ENCODE results near the gene TRAPPC13. TPM values are rescaled to one million over a fixed set of nuclear protein-coding genes. Genes with fewer than 3 reads are reported as not detected.
"Not testable (repeated sequence)": the region's sequence is repeated elsewhere in the genome, so short reads cannot be mapped to it uniquely, and the experiment has no call there.

Gene TRAPPC13
- total RNA-seq, 1 experiment from 2014 or later, result 23.0 TPM

DNA sequence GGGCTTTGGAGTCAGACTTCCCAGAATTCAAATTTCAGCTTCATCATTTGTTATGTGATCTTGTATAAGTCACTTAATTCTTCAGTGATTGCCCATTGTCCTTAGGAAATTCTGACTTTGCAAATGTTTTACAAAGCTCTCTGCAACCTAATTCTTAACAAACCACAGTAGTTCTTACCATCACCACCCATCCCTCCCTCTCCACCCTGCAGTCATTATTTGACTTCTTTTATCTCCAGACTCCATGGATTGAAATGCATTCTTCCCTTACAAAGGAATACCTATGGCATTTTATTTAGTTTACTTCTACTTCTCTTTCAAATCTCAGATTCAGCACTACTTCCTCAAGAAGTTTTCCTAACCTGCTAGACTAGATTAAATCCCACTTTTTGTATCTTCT lies 23.1 kb downstream of the TRAPPC13 start:
- peak; percentile 28 for DNase-seq
- no peak overlapping the region for H3K4me3 ChIP-seq (ENCODE audit: insufficient read depth, low read depth, low read length)

DNA sequence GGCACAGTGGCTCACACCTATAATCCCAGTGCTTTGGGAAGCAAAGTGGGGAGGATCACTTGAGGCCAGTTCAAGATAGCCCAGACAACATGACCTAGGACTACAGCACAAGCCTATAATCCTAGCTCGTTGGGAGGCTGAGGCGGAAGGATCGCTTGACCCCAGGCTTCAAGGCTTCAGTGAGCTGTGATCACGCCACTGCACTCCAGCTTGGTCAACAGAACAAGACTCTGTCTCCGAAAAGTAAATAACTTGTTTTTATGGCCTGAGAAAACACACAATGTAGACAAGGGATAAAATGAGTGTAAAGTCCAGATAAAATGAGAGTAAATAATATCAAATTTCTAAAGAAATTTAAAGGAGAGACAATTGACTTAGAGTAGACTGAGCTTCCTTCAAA lies 26.3 kb downstream of the TRAPPC13 start:
- H3K4me3 ChIP-seq (ENCODE audit: insufficient read depth, low read depth, low read length), result no peak overlapping the region
- no peaks in the 10 kb centered on the region; the same call in 1 of the 2 replicates for H3K36me3 ChIP-seq (replicated peaks; ENCODE audit: control insufficient read depth, insufficient read depth, low read length)
- no peaks in the 10 kb centered on the region for H3K27me3 ChIP-seq (ENCODE audit: control insufficient read depth, insufficient read depth, low read length)
- no peak for DNase-seq

More for the DNA sequence above, 23.1 kb downstream of the TRAPPC13 start:
- Histone ChIP-seq H3K36me3 (replicated peaks; ENCODE audit: control insufficient read depth, insufficient read depth, low read length) (no peaks in the 10 kb centered on the region; the same call in 1 of the 2 replicates), H3K27me3 (ENCODE audit: control insufficient read depth, insufficient read depth, low read length) (no peaks in the 10 kb centered on the region)

DNA sequence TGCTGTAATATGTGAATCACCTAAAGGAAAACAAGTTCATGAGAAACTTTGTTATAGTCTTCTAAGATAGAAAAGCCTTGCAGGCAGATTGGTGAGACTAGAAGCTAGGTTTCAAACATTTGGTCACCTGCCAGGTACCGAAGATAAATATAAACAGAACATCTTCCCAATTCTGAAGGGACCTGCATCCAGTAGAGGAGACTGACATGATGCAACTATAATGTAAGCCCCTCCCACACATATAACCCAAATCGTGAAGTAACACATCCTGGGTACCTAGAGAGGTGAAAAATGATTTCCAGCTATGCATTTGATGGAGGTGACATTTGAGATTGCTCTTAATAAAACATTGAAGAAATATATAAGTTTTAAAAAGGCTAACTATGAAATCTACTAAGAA lies 29.9 kb downstream of the TRAPPC13 start:
- Histone ChIP-seq H3K27me3 (ENCODE audit: control insufficient read depth, insufficient read depth, low read length) (no peaks in the 10 kb centered on the region), H3K4me3 (ENCODE audit: insufficient read depth, low read depth, low read length) (no peak overlapping the region), H3K36me3 (replicated peaks; ENCODE audit: control insufficient read depth, insufficient read depth, low read length) (no peaks in the 10 kb centered on the region; the same call in 1 of the 2 replicates)
- DNase-seq, result no peak

DNA sequence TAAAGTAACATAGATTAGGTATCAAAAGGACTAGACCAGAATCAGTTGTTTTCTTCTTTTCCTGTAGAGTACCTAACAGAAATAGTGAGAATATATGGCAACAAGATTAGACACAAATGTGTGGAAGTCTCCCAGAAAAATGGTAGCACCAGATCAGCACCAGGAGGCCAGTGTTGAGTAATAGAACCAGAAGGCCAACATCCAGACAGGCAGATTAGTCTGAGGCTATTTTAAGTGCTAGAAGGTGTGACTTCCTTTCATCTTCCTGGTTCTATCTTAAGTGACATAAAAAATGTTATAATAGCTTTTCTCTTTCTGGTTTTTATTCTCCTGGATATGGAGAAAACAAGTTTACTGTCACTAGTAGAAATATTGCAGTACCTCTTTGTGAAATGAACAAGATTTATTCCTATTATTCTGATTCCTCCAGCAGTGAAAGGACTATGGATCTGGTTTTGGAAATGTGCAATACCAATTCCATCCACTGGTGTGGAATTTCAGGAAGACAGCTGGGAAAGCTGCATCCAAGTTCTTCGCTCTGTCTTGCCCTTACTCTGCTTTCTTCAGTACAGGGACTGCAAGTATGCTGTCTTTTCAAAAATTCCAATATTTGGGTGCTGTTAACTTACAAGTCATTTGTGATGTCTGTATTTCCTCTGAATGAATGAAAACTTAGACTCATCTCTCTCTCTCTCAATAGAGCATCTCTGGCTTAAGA lies 39.1 kb downstream of the TRAPPC13 start:
- Histone ChIP-seq H3K27me3 (ENCODE audit: control insufficient read depth, insufficient read depth, low read length) (no peaks in the 10 kb centered on the region), H3K4me3 (ENCODE audit: insufficient read depth, low read depth, low read length) (no peak overlapping the region), H3K36me3 (replicated peaks; ENCODE audit: control insufficient read depth, insufficient read depth, low read length) (no peaks in the 10 kb centered on the region)
- DNase-seq, result peak; percentile 18

DNA sequence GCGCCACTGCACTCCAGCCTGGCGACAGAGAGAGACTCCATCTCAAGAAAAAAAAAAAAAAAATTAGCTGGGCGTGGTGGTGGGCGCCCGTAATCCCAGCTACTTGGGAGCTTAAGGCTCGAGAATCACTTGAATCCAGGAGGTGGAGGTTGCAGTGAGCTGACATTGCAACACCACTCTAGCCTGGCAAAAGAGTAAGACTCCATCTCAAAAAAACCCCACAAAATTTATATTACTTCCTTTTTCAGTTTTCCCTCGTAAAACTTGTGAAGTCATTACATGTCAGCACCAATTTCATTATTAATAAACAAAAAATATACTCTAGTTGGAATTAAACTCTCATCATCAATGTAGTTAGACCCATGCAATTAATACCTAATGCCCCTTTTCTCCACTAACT lies 43.9 kb downstream of the TRAPPC13 start:
- peaks cover 2% of the 10 kb centered on the region; the same call in 1 of the 2 replicates for H3K36me3 ChIP-seq (replicated peaks; ENCODE audit: control insufficient read depth, insufficient read depth, low read length)
- H3K27me3 ChIP-seq (ENCODE audit: control insufficient read depth, insufficient read depth, low read length), result no peaks in the 10 kb centered on the region
- no peak for DNase-seq
- H3K4me3 ChIP-seq (ENCODE audit: insufficient read depth, low read depth, low read length), result no peak overlapping the region

DNA sequence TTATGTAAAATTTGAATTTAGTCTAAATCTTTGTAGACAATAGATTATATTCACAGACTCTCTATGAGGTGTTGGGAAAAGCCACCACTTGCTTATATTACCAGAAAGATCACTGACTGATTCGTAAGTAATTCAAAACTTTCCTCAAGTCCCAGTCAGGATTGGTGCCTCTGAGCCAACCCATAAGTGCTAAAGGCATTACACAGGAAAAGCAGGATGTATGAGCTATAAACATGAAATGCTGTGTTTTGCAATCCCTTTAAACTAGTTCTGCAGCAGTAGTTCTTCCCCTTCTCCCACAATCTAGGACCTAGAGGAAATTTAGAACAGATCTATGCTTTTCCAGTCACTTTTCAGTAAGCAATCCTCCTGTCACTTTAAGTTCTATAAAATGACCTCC lies 48.0 kb downstream of the TRAPPC13 start:
- DNase-seq, result no peak
- Histone ChIP-seq H3K27me3 (ENCODE audit: control insufficient read depth, insufficient read depth, low read length) (no peaks in the 10 kb centered on the region), H3K36me3 (replicated peaks; ENCODE audit: control insufficient read depth, insufficient read depth, low read length) (peaks cover 2% of the 10 kb centered on the region), H3K4me3 (ENCODE audit: insufficient read depth, low read depth, low read length) (no peak overlapping the region)

DNA sequence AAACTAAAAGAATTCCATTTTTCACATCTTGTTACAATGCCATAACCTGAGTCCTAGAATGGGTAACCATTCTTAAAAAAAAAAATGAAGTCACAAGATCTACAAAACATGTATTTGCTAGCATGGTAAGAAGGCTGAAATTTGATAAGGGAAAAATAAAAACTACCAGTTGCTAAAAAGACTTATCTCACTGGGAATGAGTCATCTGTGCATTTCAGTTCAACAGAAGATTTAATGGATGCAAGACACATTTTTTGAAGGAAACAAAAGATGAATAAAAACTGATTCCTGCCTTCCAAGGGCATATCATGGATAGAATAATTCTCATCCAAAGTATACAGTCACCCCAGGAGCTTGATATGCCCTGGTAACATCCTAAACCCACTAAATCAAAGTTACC lies 49.9 kb downstream of the TRAPPC13 start:
- Histone ChIP-seq H3K36me3 (replicated peaks; ENCODE audit: control insufficient read depth, insufficient read depth, low read length) (peaks cover 2% of the 10 kb centered on the region), H3K4me3 (ENCODE audit: insufficient read depth, low read depth, low read length) (no peak overlapping the region), H3K27me3 (ENCODE audit: control insufficient read depth, insufficient read depth, low read length) (no peaks in the 10 kb centered on the region)
- no peak for DNase-seq

DNA sequence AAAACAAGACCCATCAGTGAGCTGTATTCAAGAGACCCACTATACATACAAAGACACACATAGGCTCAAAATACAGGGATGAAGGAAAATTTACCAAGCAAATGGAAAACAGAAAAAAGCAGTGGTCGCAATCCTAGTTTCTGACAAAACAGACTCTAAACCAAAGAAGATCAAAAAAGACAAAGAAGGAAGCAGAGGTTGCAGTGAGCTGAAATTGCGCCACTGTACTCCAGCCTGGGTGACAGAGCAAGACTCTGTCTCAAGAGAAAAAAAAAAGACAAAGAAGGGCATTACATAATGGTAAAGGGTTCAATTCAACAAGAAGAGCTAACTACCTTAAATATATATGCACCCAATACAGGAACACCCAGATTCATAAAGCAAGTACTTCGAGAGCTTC lies 51.2 kb downstream of the TRAPPC13 start:
- DNase-seq; H3K27me3 ChIP-seq (ENCODE audit: control insufficient read depth, insufficient read depth, low read length); H3K36me3 ChIP-seq (replicated peaks; ENCODE audit: control insufficient read depth, insufficient read depth, low read length); H3K4me3 ChIP-seq (ENCODE audit: insufficient read depth, low read depth, low read length): not testable (repeated sequence)

DNA sequence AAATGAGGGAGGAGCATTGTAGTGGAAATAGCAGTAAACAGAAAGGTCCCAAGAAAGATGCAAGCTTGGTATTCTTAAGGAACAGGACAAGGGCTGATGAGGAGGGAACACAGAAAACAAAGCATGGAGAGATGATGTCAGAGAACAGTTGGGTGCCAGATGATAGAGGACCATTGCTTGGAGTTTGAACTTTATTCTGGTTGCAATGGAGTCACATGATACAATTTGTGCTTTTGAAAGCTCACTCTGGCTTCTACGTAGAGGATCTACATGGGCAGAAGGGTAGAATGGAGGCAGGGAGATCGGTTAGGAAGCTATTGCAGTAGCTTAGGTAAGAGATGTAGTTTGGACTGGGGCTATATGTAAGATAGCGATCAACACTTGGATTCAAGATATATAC lies 57.3 kb downstream of the TRAPPC13 start:
- Histone ChIP-seq H3K36me3 (replicated peaks; ENCODE audit: control insufficient read depth, insufficient read depth, low read length) (peaks cover 2% of the 10 kb centered on the region), H3K4me3 (ENCODE audit: insufficient read depth, low read depth, low read length) (no peak overlapping the region), H3K27me3 (ENCODE audit: control insufficient read depth, insufficient read depth, low read length) (no peaks in the 10 kb centered on the region)
- DNase-seq, result no peak

DNA sequence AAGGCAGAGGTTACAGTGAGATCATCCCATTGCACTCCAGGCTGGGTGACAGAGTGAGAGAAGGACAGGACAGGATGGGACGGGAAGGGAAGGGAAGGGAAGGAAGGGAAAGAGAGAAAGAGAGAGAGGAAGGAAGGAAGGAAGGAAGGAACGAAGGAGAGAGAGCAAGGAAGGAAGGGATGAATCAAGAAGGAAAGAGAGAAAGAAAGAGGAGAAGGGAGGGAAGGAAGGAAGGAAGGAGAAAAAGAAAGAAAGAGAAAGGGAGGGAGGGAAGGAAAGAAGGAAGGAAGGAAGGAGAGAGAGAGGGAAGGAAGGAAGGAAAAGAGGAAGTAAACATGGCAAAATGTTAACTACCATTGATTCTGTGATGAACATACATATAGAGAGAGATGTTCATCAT lies 68.3 kb downstream of the TRAPPC13 start:
- H3K4me3 ChIP-seq (ENCODE audit: insufficient read depth, low read depth, low read length), result no peak overlapping the region
- no peaks in the 10 kb centered on the region; the same call in none of the 2 replicates for H3K36me3 ChIP-seq (replicated peaks; ENCODE audit: control insufficient read depth, insufficient read depth, low read length)
- no peaks in the 10 kb centered on the region for H3K27me3 ChIP-seq (ENCODE audit: control insufficient read depth, insufficient read depth, low read length)
- no peak for DNase-seq

DNA sequence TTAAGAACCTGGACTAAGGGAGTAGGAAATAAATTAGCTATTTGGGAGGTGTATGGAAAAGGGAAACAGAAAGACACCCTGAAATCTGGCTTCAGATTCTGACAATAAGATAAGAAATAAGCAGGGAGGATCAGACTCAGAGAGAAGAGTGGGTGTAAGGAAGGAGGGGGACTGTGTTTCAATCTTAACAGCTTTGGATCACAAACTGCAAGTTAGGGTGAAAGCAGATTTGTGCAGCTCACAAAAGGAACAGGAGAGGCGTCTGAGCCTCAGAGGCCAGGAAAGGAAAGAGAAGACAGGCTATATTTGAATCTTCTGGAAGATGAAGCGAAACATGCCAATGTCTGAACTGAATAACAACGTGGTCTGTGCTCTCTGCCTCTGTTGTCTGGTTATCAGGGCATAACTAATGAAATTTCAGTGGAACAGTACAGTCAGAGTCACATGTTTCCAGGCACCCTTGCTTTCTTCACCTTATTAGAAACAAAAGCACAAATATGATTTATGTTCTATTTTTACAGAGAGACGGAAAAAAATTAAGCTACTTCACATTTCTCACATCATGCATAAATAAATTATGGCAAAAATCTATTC lies 70.4 kb downstream of the TRAPPC13 start:
- no peaks in the 10 kb centered on the region; the same call in none of the 2 replicates for H3K36me3 ChIP-seq (replicated peaks; ENCODE audit: control insufficient read depth, insufficient read depth, low read length)
- no peaks in the 10 kb centered on the region for H3K27me3 ChIP-seq (ENCODE audit: control insufficient read depth, insufficient read depth, low read length)
- no peak overlapping the region for H3K4me3 ChIP-seq (ENCODE audit: insufficient read depth, low read depth, low read length)
- no peak for DNase-seq

DNA sequence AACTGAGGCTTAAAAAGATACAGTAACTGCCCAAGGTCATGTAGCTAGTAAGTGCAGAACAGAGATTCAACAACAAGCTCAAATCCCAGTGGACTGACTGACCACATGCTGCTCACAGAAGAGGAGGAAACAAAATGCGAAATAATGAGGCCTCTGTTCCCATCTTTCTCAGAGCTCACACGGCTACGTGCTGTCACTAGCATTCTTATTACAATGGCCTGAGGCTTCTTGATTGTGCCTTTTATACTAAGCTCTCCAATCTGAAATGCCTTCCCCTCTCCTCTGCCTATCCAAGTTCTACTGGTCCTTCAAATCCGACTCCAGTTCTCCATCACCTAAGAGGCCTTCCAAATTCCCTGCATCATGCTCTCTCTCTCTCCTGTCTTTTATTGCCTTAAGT lies 71.1 kb downstream of the TRAPPC13 start:
- DNase-seq, result peak; percentile 24
- Histone ChIP-seq H3K36me3 (replicated peaks; ENCODE audit: control insufficient read depth, insufficient read depth, low read length) (no peaks in the 10 kb centered on the region; the same call in none of the 2 replicates), H3K4me3 (ENCODE audit: insufficient read depth, low read depth, low read length) (no peak overlapping the region), H3K27me3 (ENCODE audit: control insufficient read depth, insufficient read depth, low read length) (no peaks in the 10 kb centered on the region)

DNA sequence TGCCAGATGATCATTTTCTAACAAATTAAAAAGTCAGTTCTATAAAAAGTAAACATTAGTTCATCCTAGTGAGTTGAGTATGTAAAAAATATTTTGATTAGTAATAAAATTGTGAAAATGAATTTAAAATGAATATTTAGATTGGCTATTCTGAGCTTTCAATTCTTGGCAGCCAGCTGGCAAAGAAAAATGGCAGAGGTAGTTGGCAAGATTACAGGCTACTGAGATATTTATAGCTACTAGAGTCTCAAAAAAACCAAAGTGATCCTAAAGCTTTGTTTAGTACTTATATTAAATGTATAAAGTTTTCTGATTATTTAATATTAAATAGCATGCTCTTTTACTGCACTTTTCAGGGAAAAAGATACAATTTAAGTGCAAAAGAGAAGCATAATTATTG lies 72.1 kb downstream of the TRAPPC13 start:
- no peaks in the 10 kb centered on the region; the same call in none of the 2 replicates for H3K36me3 ChIP-seq (replicated peaks; ENCODE audit: control insufficient read depth, insufficient read depth, low read length)
- no peaks in the 10 kb centered on the region for H3K27me3 ChIP-seq (ENCODE audit: control insufficient read depth, insufficient read depth, low read length)
- DNase-seq, result no peak
- no peak overlapping the region for H3K4me3 ChIP-seq (ENCODE audit: insufficient read depth, low read depth, low read length)

DNA sequence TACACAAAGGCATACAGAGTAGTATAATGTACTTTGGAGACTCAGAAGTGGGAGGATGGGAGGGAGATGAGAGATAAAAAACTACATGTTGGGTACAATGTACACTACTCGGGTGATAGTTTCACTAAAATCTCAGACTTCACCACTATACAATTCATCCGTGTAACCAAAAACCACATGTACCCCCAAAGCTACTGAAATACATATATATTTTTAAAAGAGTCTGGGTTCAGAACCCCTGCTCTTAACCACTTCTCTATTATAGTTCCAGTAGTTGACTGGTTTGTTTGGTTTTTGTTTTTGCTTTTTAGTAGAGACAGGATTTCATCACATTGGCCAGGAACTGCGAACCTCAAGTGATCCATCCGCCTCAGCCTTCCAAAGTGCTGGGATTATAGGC lies 74.5 kb downstream of the TRAPPC13 start:
- H3K4me3 ChIP-seq (ENCODE audit: insufficient read depth, low read depth, low read length), result no peak overlapping the region
- no peak for DNase-seq
- H3K36me3 ChIP-seq (replicated peaks; ENCODE audit: control insufficient read depth, insufficient read depth, low read length), result no peaks in the 10 kb centered on the region; the same call in none of the 2 replicates
- H3K27me3 ChIP-seq (ENCODE audit: control insufficient read depth, insufficient read depth, low read length), result no peaks in the 10 kb centered on the region

DNA sequence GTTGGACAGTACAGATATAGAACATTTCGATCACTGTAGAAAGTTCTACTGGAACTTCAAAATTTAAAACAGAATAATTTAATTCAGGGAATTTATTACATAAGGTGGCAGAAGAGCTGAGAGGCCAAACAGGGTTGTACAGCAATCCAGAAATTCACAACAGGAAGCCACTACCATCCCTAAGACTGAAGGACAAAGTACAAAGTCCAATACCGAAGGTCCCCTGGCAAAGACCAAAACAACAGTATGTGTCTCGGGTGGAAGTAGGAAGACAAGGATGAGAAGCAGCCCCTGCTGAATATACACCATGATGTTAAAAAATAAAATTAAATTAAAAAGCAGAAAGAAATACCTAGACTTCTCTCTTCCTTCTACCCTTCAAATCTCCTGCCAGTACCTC lies 77.2 kb downstream of the TRAPPC13 start:
- Histone ChIP-seq H3K4me3 (ENCODE audit: insufficient read depth, low read depth, low read length) (no peak overlapping the region), H3K36me3 (replicated peaks; ENCODE audit: control insufficient read depth, insufficient read depth, low read length) (no peaks in the 10 kb centered on the region; the same call in 1 of the 2 replicates), H3K27me3 (ENCODE audit: control insufficient read depth, insufficient read depth, low read length) (no peaks in the 10 kb centered on the region)
- no peak for DNase-seq
